ENCODE measurements around the gene CC2D2A. TPM values are rescaled to one million over a fixed set of nuclear protein-coding genes. Genes with fewer than 3 reads are reported as not detected.

Gene CC2D2A
- total RNA-seq, 2 donors from 2014 or later, result 2.6 to 8.3 TPM

DNA sequence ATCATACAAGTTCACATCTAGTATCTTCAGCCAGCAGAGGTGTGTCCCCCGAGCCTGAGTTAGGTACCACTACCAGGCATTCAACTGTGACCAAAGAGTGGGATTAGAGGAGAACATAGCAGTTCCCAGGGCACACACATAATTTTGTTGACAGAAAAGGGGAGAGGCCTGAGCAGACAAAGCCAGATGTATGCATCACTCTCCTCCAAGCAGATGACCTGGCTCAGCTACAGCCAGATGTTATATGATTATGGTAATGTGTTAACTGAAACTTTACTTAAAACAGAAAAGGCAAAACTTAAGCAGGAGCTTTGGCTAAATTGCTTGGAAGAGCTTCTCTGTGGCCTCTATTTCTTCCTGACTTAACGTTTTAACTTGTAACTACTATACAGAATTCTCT is 88.9 kb downstream of the CC2D2A start:
- Histone ChIP-seq H3K4me1 (no peaks in the 10 kb centered on the region), H3K27ac (no peak overlapping the region), H3K36me3 (no peaks in the 10 kb centered on the region), H3K9me3 (no peaks in the 10 kb centered on the region), H3K9ac (ENCODE audit: low read depth in 2 of 2, low read length in 2 of 2) (no peak overlapping the region), H3K4me3 (no peak overlapping the region), H3K27me3 (no peaks in the 10 kb centered on the region)
- intact Hi-C loops (cut with DNase I), result no loop called here
- DNase-seq, result no peak
- no peak for TF ChIP-seq CTCF (IDR thresholded peaks at IDR 0.05)

DNA sequence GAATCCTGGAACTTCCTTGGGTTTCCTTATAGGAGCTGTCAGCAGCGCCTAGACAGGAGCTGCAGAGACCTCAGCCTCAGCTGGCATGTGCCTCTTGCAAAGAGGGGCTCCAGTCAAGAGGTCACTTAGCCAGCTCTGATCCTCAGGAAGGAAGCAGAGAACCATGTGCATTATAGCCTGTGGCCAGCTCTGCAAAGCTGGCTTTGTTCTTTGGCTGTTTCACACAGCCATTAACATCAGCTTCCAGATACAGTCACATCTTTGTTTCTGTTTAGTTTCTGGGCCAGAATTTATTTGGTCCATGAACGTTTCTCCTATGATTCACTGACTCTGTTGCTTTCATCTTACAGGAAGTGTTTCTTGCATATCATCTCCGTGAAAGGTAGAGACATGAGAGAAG is 92.4 kb downstream of the CC2D2A start:
- Histone ChIP-seq H3K27ac (no peak overlapping the region), H3K4me3 (no peak overlapping the region), H3K36me3 (no peaks in the 10 kb centered on the region), H3K9ac (ENCODE audit: low read depth in 2 of 2, low read length in 2 of 2) (no peak overlapping the region), H3K4me1 (no peaks in the 10 kb centered on the region), H3K27me3 (no peaks in the 10 kb centered on the region), H3K9me3 (no peaks in the 10 kb centered on the region)
- no peak for TF ChIP-seq CTCF (IDR thresholded peaks at IDR 0.05)
- intact Hi-C loops (cut with DNase I), result no loop called here
- DNase-seq, result no peak

DNA sequence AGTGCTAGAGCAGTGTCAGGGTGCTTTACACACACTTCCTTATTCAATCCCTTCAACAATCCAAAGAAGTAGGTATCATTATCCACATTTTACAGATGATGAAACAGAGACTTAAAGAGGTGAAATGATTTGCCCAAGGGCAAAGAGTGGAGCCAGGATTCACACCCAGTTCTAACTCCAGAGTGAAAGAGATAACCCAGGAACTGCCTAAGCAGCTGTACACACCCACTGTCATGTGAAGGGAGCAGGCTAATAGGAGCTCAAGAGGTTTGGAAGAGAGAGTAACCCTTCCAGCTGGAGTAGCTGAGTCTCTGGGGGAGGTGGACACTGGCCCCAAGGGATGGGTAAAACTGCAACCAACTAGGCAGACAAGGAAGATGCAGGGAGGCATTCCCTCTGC is 92.9 kb downstream of the CC2D2A start:
- H3K27me3 ChIP-seq, result no peaks in the 10 kb centered on the region
- H3K36me3 ChIP-seq, result no peaks in the 10 kb centered on the region
- no peaks in the 10 kb centered on the region for H3K4me1 ChIP-seq
- intact Hi-C loops (cut with DNase I), result no loop called here
- no peak for DNase-seq
- no peak for TF ChIP-seq CTCF (IDR thresholded peaks at IDR 0.05)
- no peak overlapping the region for H3K9ac ChIP-seq (ENCODE audit: low read depth in 2 of 2, low read length in 2 of 2)
- H3K9me3 ChIP-seq, result no peaks in the 10 kb centered on the region
- no peak overlapping the region for H3K4me3 ChIP-seq
- H3K27ac ChIP-seq, result no peak overlapping the region

DNA sequence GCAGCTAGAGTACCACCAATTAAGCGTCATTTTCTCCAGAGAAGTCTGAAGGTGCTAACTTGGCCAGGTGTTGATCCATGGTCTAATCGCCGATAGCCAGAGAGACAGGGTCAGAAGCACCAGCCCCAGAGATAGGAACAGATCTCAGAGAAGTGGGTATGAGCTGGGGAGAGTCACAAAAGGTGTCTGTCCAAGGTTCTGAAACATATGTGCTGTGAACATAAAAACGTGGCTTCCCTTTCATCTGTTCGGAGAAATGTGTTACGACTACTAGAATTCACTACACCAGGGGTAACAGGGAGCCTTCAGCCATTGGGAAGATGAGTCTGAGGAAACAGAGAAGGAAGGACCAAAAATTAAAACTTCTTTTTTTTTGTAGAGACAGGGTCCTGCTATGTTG is 94.2 kb downstream of the CC2D2A start:
- Histone ChIP-seq H3K27me3 (no peaks in the 10 kb centered on the region), H3K4me1 (no peaks in the 10 kb centered on the region), H3K36me3 (no peaks in the 10 kb centered on the region), H3K9me3 (no peaks in the 10 kb centered on the region), H3K27ac (no peak overlapping the region), H3K4me3 (no peak overlapping the region), H3K9ac (ENCODE audit: low read depth in 2 of 2, low read length in 2 of 2) (no peak overlapping the region)
- intact Hi-C loops (cut with DNase I), result no loop called here
- no peak for TF ChIP-seq CTCF (IDR thresholded peaks at IDR 0.05)
- DNase-seq, result no peak

- Histone ChIP-seq H3K4me1 (no peaks in the 10 kb centered on the region), H3K27me3 (no peaks in the 10 kb centered on the region), H3K9me3 (no peaks in the 10 kb centered on the region), H3K27ac (no peak overlapping the region), H3K4me3 (no peak overlapping the region), H3K9ac (ENCODE audit: low read depth in 2 of 2, low read length in 2 of 2) (no peak overlapping the region), H3K36me3 (no peaks in the 10 kb centered on the region)
- no peak for DNase-seq
- intact Hi-C loops (cut with DNase I), result no loop called here
- TF ChIP-seq CTCF (IDR thresholded peaks at IDR 0.05), result no peak
Observed at GRCh38 chr4:15568821-15569220, 99.1 kb downstream of the CC2D2A start.

GRCh38 chr4:15569746-15570145 is 100.1 kb downstream of the CC2D2A start:
- H3K4me3 ChIP-seq, result no peak overlapping the region
- no peak for TF ChIP-seq CTCF (IDR thresholded peaks at IDR 0.05)
- H3K36me3 ChIP-seq, result no peaks in the 10 kb centered on the region
- H3K9me3 ChIP-seq, result no peaks in the 10 kb centered on the region
- H3K27me3 ChIP-seq, result no peaks in the 10 kb centered on the region
- intact Hi-C loops (cut with DNase I), result no loop called here
- DNase-seq, result no peak
- no peak overlapping the region for H3K9ac ChIP-seq (ENCODE audit: low read depth in 2 of 2, low read length in 2 of 2)
- no peak overlapping the region for H3K27ac ChIP-seq
- no peaks in the 10 kb centered on the region for H3K4me1 ChIP-seq
